Gastrocnemius medialis (tissue), 4 donors: Measurements from ENCODE around the gene ELMO1.

Experiments
- POLR2A ChIP-seq, 2 donors: fragments of 450-650 bp; IDR thresholded peaks; one replicate each; pipeline ENCODE4 v1.6.1; 2017; ENCODE audit warnings: antibody characterized with exemption in 2 of 2, mild to moderate bottlenecking in 2 of 2, moderate library complexity in 2 of 2
- TF ChIP-seq, protein P1 (sequence below), 5 experiments: fragments of 450-650 bp in 3 of 5; fragments of 200-600 bp in 2 of 5; sonication (generic) in 2 of 5; IDR thresholded peaks in 4 of 5; conservative IDR thresholded peaks in 1 of 5; 1 replicate in 4 of 5; 2 replicates in 1 of 5; pipeline ENCODE4 v1.5.1; 2016 to 2019; ENCODE audit warnings: antibody characterized with exemption in 5 of 5, mild to moderate bottlenecking in 3 of 5, moderate library complexity in 3 of 5

DNA sequence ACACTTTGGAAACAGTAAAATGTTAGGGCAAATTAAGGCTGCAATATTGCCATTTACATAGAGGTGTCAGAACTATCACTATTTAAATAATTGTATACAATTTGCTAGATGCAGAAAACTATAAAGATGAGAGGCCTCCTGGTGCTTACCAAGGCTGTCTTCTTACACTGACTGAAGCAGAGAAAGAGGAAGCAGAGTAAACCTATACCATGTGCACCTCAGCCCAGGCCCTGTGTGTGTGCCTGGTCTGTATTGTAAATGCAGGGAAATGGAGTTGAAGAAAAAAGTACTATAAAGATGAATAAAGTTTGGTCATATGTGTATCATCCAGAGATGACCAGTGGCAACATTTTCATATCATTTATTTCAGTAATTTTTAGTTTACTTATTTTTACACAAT is 29.2 kb downstream of the ELMO1 start:
- TF ChIP-seq, protein P1, sequence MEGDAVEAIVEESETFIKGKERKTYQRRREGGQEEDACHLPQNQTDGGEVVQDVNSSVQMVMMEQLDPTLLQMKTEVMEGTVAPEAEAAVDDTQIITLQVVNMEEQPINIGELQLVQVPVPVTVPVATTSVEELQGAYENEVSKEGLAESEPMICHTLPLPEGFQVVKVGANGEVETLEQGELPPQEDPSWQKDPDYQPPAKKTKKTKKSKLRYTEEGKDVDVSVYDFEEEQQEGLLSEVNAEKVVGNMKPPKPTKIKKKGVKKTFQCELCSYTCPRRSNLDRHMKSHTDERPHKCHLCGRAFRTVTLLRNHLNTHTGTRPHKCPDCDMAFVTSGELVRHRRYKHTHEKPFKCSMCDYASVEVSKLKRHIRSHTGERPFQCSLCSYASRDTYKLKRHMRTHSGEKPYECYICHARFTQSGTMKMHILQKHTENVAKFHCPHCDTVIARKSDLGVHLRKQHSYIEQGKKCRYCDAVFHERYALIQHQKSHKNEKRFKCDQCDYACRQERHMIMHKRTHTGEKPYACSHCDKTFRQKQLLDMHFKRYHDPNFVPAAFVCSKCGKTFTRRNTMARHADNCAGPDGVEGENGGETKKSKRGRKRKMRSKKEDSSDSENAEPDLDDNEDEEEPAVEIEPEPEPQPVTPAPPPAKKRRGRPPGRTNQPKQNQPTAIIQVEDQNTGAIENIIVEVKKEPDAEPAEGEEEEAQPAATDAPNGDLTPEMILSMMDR (IDR thresholded peaks at IDR 0.05 in 4 of 5, conservative IDR thresholded peaks at IDR 0.05 in 1 of 5) = no peak
- no peak for TF ChIP-seq POLR2A (IDR thresholded peaks at IDR 0.05)
